22Rv1 (cell line): ENCODE data around the gene RNF215.

Experiments
- ZFX ChIP-seq: fragments of 450-650 bp; IDR thresholded peaks from 2 replicates; pipeline ENCODE4 v1.6.1; 2017; ENCODE audit warnings: antibody characterized with exemption, borderline replicate concordance
- TF ChIP-seq, protein P1 (sequence below): fragments of 450-650 bp; IDR thresholded peaks from 2 replicates; pipeline ENCODE4 v1.5.1; 2017; ENCODE audit warnings: mild to moderate bottlenecking

DNA sequence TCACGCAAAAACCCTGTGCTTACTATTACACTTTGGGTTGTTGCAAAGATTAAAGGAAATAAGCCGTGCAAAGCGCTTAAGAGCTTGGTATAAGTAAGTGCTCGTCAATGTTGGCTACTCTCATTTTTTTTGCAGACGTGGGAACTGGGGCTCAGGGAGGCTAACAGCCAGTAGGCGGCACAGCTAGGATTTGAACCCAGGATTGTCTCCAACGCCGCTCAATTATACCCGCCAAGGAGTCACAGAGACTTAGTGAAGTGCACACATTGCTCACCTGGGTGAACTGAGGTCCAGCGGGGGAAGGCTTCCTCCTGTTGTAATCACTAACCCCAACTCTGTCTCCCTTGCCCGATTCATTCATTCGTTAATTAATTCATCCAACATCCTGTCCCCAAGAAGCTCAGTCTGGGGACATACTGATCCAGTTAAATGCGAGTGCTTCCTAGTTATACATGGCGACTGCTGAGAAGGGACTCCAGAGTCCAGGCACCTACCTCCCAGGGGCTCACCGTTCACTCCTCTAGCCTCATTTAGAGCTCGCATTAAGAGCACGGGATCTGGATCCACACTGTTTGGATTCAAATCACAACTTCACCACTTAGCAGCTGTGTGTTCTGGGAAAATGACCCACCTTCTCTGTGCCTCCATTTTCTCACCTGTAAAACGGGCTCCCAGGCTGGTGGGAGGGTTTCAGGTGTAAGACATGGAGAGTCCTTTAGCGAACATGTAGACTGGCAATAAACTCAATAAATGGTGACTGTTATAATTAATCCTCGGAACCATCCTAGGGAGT lies 37.5 kb upstream of the RNF215 start:
- TF ChIP-seq, protein P1, sequence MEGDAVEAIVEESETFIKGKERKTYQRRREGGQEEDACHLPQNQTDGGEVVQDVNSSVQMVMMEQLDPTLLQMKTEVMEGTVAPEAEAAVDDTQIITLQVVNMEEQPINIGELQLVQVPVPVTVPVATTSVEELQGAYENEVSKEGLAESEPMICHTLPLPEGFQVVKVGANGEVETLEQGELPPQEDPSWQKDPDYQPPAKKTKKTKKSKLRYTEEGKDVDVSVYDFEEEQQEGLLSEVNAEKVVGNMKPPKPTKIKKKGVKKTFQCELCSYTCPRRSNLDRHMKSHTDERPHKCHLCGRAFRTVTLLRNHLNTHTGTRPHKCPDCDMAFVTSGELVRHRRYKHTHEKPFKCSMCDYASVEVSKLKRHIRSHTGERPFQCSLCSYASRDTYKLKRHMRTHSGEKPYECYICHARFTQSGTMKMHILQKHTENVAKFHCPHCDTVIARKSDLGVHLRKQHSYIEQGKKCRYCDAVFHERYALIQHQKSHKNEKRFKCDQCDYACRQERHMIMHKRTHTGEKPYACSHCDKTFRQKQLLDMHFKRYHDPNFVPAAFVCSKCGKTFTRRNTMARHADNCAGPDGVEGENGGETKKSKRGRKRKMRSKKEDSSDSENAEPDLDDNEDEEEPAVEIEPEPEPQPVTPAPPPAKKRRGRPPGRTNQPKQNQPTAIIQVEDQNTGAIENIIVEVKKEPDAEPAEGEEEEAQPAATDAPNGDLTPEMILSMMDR = no peak
- TF ChIP-seq ZFX = no peak
